Thyroid gland (tissue), 4 donors: ENCODE data around the gene IFNL4.

Experiments used
- CTCF ChIP-seq, 6 experiments: fragments of 200-600 bp in 3 of 6; fragments of 450-650 bp in 3 of 6; sonication (generic) in 3 of 6; IDR thresholded peaks; one replicate each; pipeline ENCODE4 v1.5.1; 2016 to 2019; ENCODE audit warnings: antibody characterized with exemption in 6 of 6, mild to moderate bottlenecking in 2 of 6, inconsistent platforms in 1 of 6, moderate library complexity in 1 of 6
- POLR2A ChIP-seq, 2 donors: fragments of 450-650 bp; IDR thresholded peaks; one replicate each; pipeline ENCODE4 v1.6.1; 2017; ENCODE audit warnings: antibody characterized with exemption in 2 of 2, mild to moderate bottlenecking in 2 of 2, moderate library complexity in 1 of 2

- TF ChIP-seq CTCF (IDR thresholded peaks at IDR 0.05), result no peak
- TF ChIP-seq POLR2A (IDR thresholded peaks at IDR 0.05), result no peak
Observed at GRCh38 chr19:39265321-39265916, 16.8 kb upstream of the IFNL4 start.
